SK-N-SH (cell line): ENCODE results near the gene GRB7. TPM values are rescaled to one million over a fixed set of nuclear protein-coding genes. Genes with fewer than 3 reads are reported as not detected.

Source experiments
- CTCF ChIA-PET: fragments of 300-600, 350-600 bp; formaldehyde crosslinking; extraction: SDS; loops from one replicate; lab custom pipeline; 2021; lab: Yijun Ruan, JAX
- POLR2A ChIA-PET: fragments of 350-600 bp; sonication (Branson Sonifier 250); formaldehyde crosslinking; extraction: SDS; loops from one replicate; lab custom pipeline; 2020; ENCODE audit warnings: antibody characterized with exemption, inconsistent platforms; lab: Yijun Ruan, JAX
- DNase-seq: peaks from one replicate; pipeline ENCODE4 v3.0.0; 2012
- H2AFZ ChIP-seq: fragments of 200-600 bp; sonication (generic); 2 replicates; pipeline ENCODE4 v1.8.1; 2016; ENCODE audit warnings: antibody characterized with exemption, mild to moderate bottlenecking, low read depth
- H3F3A ChIP-seq: fragments of 200-600 bp; sonication (generic); replicated peaks from 2 replicates; pipeline ENCODE3; 2016; ENCODE audit warnings: antibody characterized with exemption, mild to moderate bottlenecking; ENCODE audit not compliant: insufficient read depth
- H3K27ac ChIP-seq, 2 experiments: fragments of 200-500 bp in 1 of 2; fragments of 200-600 bp in 1 of 2; sonication (Bioruptor generic) in 1 of 2; sonication (generic), shearing (Covaris generic) in 1 of 2; 2 replicates each; pipeline versions ENCODE4 v1.5.1 to v1.6.1; 2014 to 2016; ENCODE audit warnings: low read depth in 2 of 2, inconsistent platforms in 1 of 2, low read length in 1 of 2, mild to moderate bottlenecking in 1 of 2, mixed read lengths in 1 of 2
- H3K27me3 ChIP-seq: fragments of 200-600 bp; sonication (generic), shearing (Covaris generic); 2 replicates; pipeline ENCODE4 v1.6.1; 2016; ENCODE audit warnings: mixed run types; ENCODE audit not compliant: insufficient read depth
- H3K36me3 ChIP-seq, 2 experiments: fragments of 200-500 bp in 1 of 2; fragments of 200-600 bp in 1 of 2; sonication (Bioruptor generic) in 1 of 2; sonication (generic) in 1 of 2; replicated peaks in 1 of 2; 2 replicates each; pipeline versions ENCODE3 to v1.5.1; 2014 to 2016; ENCODE audit warnings: low read length in 1 of 2, mild to moderate bottlenecking in 1 of 2; ENCODE audit not compliant: insufficient read depth in 2 of 2, control insufficient read depth in 1 of 2
- H3K4me1 ChIP-seq, 2 experiments: fragments of 200-500 bp in 1 of 2; fragments of 200-600 bp in 1 of 2; sonication (Bioruptor generic) in 1 of 2; sonication (generic), shearing (Covaris generic) in 1 of 2; 2 replicates each; pipeline versions ENCODE4 v1.5.1 to v1.6.1; 2014 to 2016; ENCODE audit warnings: low read depth in 1 of 2, low read length in 1 of 2, mixed run types in 1 of 2; ENCODE audit not compliant: insufficient read depth in 2 of 2, control insufficient read depth in 1 of 2
- H3K4me2 ChIP-seq: fragments of 200-600 bp; sonication (generic), shearing (Covaris generic); 2 replicates; pipeline ENCODE4 v1.6.1; 2017; ENCODE audit warnings: mixed run types
- H3K4me3 ChIP-seq, 2 experiments: fragments of 200-500 bp in 1 of 2; fragments of 200-600 bp in 1 of 2; sonication (Bioruptor generic) in 1 of 2; sonication (generic), shearing (Covaris generic) in 1 of 2; 2 replicates each; pipeline versions ENCODE4 v1.5.1 to v1.8.1; 2014 to 2016; ENCODE audit warnings: low read depth in 2 of 2, inconsistent platforms in 1 of 2, low read length in 1 of 2, mild to moderate bottlenecking in 1 of 2, mixed read lengths in 1 of 2, moderate library complexity in 1 of 2
- H3K79me2 ChIP-seq: fragments of 200-600 bp; sonication (generic); 2 replicates; pipeline ENCODE4 v1.8.1; 2017; ENCODE audit warnings: mild to moderate bottlenecking; ENCODE audit not compliant: insufficient read depth
- H3K9ac ChIP-seq: fragments of 200-600 bp; sonication (generic); 2 replicates; pipeline ENCODE4 v1.6.1; 2017; ENCODE audit warnings: mixed run types
- H3K9me2 ChIP-seq: fragments of 200-600 bp; sonication (generic); 2 replicates; pipeline ENCODE4 v1.6.1; 2017; ENCODE audit warnings: mixed run types
- H3K9me3 ChIP-seq: fragments of 200-600 bp; sonication (generic); 2 replicates; pipeline ENCODE4 v1.6.1; 2017; ENCODE audit warnings: mixed run types, mild to moderate bottlenecking, moderate library complexity
- H4K20me1 ChIP-seq: fragments of 200-600 bp; sonication (generic); 2 replicates; pipeline ENCODE4 v1.6.1; 2017; ENCODE audit warnings: mild to moderate bottlenecking, mixed run types; ENCODE audit not compliant: insufficient read depth
- CTCF ChIP-seq: fragments of 200-600 bp; sonication (generic); IDR thresholded peaks from 2 replicates; pipeline ENCODE4 v1.6.1; 2017; ENCODE audit warnings: antibody characterized with exemption, mild to moderate bottlenecking, moderate library complexity
- EP300 ChIP-seq, 2 experiments: IDR thresholded peaks; 2 replicates each; pipeline versions ENCODE4 v1.4.0 to v1.6.1; 2012; ENCODE audit warnings: borderline replicate concordance in 1 of 2, low read depth in 1 of 2, low read length in 1 of 2
- EZH2phosphoT487 ChIP-seq: fragments of 200-600 bp; sonication (generic); IDR thresholded peaks from 2 replicates; pipeline ENCODE4 v1.6.1; 2017; ENCODE audit warnings: low read depth, mixed run types, mild to moderate bottlenecking, antibody characterized with exemption, moderate library complexity, borderline replicate concordance
- FOSL2 ChIP-seq: IDR thresholded peaks from 2 replicates; pipeline ENCODE4 v1.4.0; 2012; ENCODE audit warnings: low read depth, mild to moderate bottlenecking, moderate library complexity, borderline replicate concordance
- FOXJ3 ChIP-seq: sonication (generic); formaldehyde crosslinking; IDR thresholded peaks from 2 replicates; pipeline ENCODE4 v1.5.1; 2020; ENCODE audit warnings: mild to moderate bottlenecking, missing genetic modification reagents
- GATA2 ChIP-seq: sonication (generic); formaldehyde crosslinking; IDR thresholded peaks from 2 replicates; pipeline ENCODE4 v1.5.0; 2020; ENCODE audit warnings: mild to moderate bottlenecking, missing genetic modification reagents
- MAX ChIP-seq: IDR thresholded peaks from 2 replicates; pipeline ENCODE4 v1.4.0; 2012; ENCODE audit warnings: low read depth
- PBX3 ChIP-seq: IDR thresholded peaks from 2 replicates; pipeline ENCODE4; 2012
- POLR2AphosphoS5 ChIP-seq: IDR thresholded peaks from 2 replicates; pipeline ENCODE4 v1.6.1; 2012; ENCODE audit warnings: low read depth, low read length
- RAD21 ChIP-seq: IDR thresholded peaks from 2 replicates; pipeline ENCODE4 v1.6.1; 2012; ENCODE audit warnings: mild to moderate bottlenecking, low read length
- RCOR1 ChIP-seq: fragments of 150-350 bp; IDR thresholded peaks from 2 replicates; pipeline ENCODE4 v1.6.1; 2017; ENCODE audit warnings: antibody characterized with exemption, low read length
- SIN3A ChIP-seq: IDR thresholded peaks from 2 replicates; pipeline ENCODE4 v1.6.1; 2012; ENCODE audit warnings: low read depth, mild to moderate bottlenecking, low read length, moderate library complexity, borderline replicate concordance
- SMC3 ChIP-seq: IDR thresholded peaks from 2 replicates; pipeline ENCODE4 v1.6.1; 2012; ENCODE audit warnings: low read depth, low read length, improper control_type of control experiment
- ZBTB33 ChIP-seq: IDR thresholded peaks from 2 replicates; pipeline ENCODE4 v1.4.0; 2012; ENCODE audit warnings: low read depth, borderline replicate concordance
- polyA plus RNA-seq, 3 experiments: library from polyadenylated mRNA; depleted of rRNA; stranded (reverse); fragments of >200 nt; gene quantifications; 2 replicates each; pipeline ENCODE4 v1.2.3, GENCODE V29; 2012

Gene GRB7
- polyA plus RNA-seq, 1 of the 3 experiments (the other 2 are of a cell fraction): not detected

GRCh38 chr17:39787041-39787440 lies 49.3 kb downstream of the GRB7 start:
- Histone ChIP-seq H3K4me3 (no peak overlapping the region), H3F3A (no peaks in the 10 kb centered on the region), H3K79me2 (no peaks in the 10 kb centered on the region), H3K36me3 (no peaks in the 10 kb centered on the region), H3K9ac (no peak overlapping the region), H3K9me2 (peaks cover 4% of the 10 kb centered on the region; the same call in 1 of the 2 replicates), H2AFZ (no peak overlapping the region), H3K27me3 (peaks cover 28% of the 10 kb centered on the region; the same call in 1 of the 2 replicates), H3K9me3 (no peaks in the 10 kb centered on the region), H3K27ac (no peak overlapping the region), H3K4me1 (no peaks in the 10 kb centered on the region), H3K4me2 (no peak overlapping the region), H4K20me1 (no peaks in the 10 kb centered on the region)
- POLR2A ChIA-PET: no interaction called here
- CTCF ChIA-PET: no interaction called here
- DNase-seq: no peak
- TF ChIP-seq POLR2AphosphoS5: no peak
- no peak for TF ChIP-seq GATA2 (CRISPR knock-in tag)
- no peak for TF ChIP-seq CTCF
- no peak for TF ChIP-seq SMC3
- no peak for TF ChIP-seq ZBTB33
- no peak for TF ChIP-seq RCOR1
- TF ChIP-seq PBX3: no peak
- no peak for TF ChIP-seq EZH2phosphoT487
- no peak for TF ChIP-seq FOSL2
- TF ChIP-seq MAX: no peak
- TF ChIP-seq SIN3A: no peak
- no peak for TF ChIP-seq RAD21
- TF ChIP-seq FOXJ3 (CRISPR knock-in tag): no peak
- no peak for TF ChIP-seq EP300 (IDR thresholded peaks at IDR 0.05; ENCODE audit: borderline replicate concordance in 1 of 2, low read depth in 1 of 2, low read length in 1 of 2)
